T-helper 2 cell treated with Interferon-gamma antibody and Interleukin-4, amounts not matched to agents 5 μg/mL and 100 μg/mL, for 36 hours (primary cell): Measurements from ENCODE around the gene CTH.
"Not testable (repeated sequence)": the region's sequence is repeated elsewhere in the genome, so short reads cannot be mapped to it uniquely, and the experiment has no call there.

ENCODE experiments used
- DNase-seq: peaks from one replicate; pipeline ENCODE4 v3.0.0; 2021; ENCODE audit warnings: low spot score
- H3K27ac Mint-ChIP-seq: one replicate; pipeline ENCODE4 v1.8.0; 2021; ENCODE audit warnings: mild to moderate bottlenecking, mixed read lengths
- H3K27me3 Mint-ChIP-seq: one replicate; pipeline ENCODE4 v1.8.0; 2021; ENCODE audit warnings: low read depth, mixed read lengths
- H3K36me3 Mint-ChIP-seq: one replicate; pipeline ENCODE4 v1.8.0; 2021; ENCODE audit warnings: low read depth, mixed read lengths
- H3K4me1 Mint-ChIP-seq: one replicate; pipeline ENCODE4 v1.8.0; 2021; ENCODE audit warnings: low read depth, mixed read lengths
- H3K4me3 Mint-ChIP-seq: one replicate; pipeline ENCODE4 v1.8.0; 2022; ENCODE audit warnings: mild to moderate bottlenecking, moderate library complexity, mixed read lengths
- H3K9me3 Mint-ChIP-seq: one replicate; pipeline ENCODE4 v1.8.0; 2021; ENCODE audit warnings: mixed read lengths

CTH gene

GRCh38 chr1:70386121-70386520 lies 24.9 kb upstream of the CTH start:
- H3K27ac Mint-ChIP-seq: no peak overlapping the region
- H3K27me3 Mint-ChIP-seq: peaks cover 20% of the 10 kb centered on the region
- H3K9me3 Mint-ChIP-seq: no peaks in the 10 kb centered on the region
- no peak overlapping the region for H3K4me3 Mint-ChIP-seq
- no peaks in the 10 kb centered on the region for H3K36me3 Mint-ChIP-seq
- DNase-seq: no peak
- no peaks in the 10 kb centered on the region for H3K4me1 Mint-ChIP-seq

- H3K9me3 Mint-ChIP-seq: no peaks in the 10 kb centered on the region
- no peak for DNase-seq
- H3K4me3 Mint-ChIP-seq: no peak overlapping the region
- no peak overlapping the region for H3K27ac Mint-ChIP-seq
- no peaks in the 10 kb centered on the region for H3K36me3 Mint-ChIP-seq
- peaks cover 25% of the 10 kb centered on the region for H3K27me3 Mint-ChIP-seq
- H3K4me1 Mint-ChIP-seq: no peaks in the 10 kb centered on the region
These were observed 23.6 kb upstream of the CTH start for GRCh38 chr1:70387507-70387906.

- DNase-seq: no peak
- Mint-ChIP-seq H3K27me3 (peaks cover 26% of the 10 kb centered on the region), H3K9me3 (no peaks in the 10 kb centered on the region), H3K36me3 (no peaks in the 10 kb centered on the region), H3K4me3 (no peak overlapping the region), H3K27ac (no peak overlapping the region), H3K4me1 (no peaks in the 10 kb centered on the region)
These were observed 18.4 kb upstream of the CTH start for GRCh38 chr1:70392626-70393025.

GRCh38 chr1:70396607-70397006 lies 14.5 kb upstream of the CTH start:
- H3K4me3 Mint-ChIP-seq: no peak overlapping the region
- no peaks in the 10 kb centered on the region for H3K4me1 Mint-ChIP-seq
- no peak for DNase-seq
- H3K9me3 Mint-ChIP-seq: no peaks in the 10 kb centered on the region
- peaks cover 18% of the 10 kb centered on the region for H3K27me3 Mint-ChIP-seq
- H3K27ac Mint-ChIP-seq: no peak overlapping the region
- H3K36me3 Mint-ChIP-seq: no peaks in the 10 kb centered on the region

GRCh38 chr1:70397013-70397412 lies 14.1 kb upstream of the CTH start:
- no peak overlapping the region for H3K4me3 Mint-ChIP-seq
- H3K27ac Mint-ChIP-seq: no peak overlapping the region
- no peaks in the 10 kb centered on the region for H3K36me3 Mint-ChIP-seq
- H3K9me3 Mint-ChIP-seq: no peaks in the 10 kb centered on the region
- no peaks in the 10 kb centered on the region for H3K4me1 Mint-ChIP-seq
- no peak for DNase-seq
- H3K27me3 Mint-ChIP-seq: peaks cover 14% of the 10 kb centered on the region

GRCh38 chr1:70400335-70400734 lies 10.7 kb upstream of the CTH start:
- DNase-seq: no peak
- Mint-ChIP-seq H3K4me3 (no peak overlapping the region), H3K36me3 (no peaks in the 10 kb centered on the region), H3K9me3 (no peaks in the 10 kb centered on the region), H3K27me3 (peaks cover 22% of the 10 kb centered on the region), H3K27ac (no peak overlapping the region), H3K4me1 (no peaks in the 10 kb centered on the region)

GRCh38 chr1:70401974-70402373 lies 9.1 kb upstream of the CTH start:
- DNase-seq: no peak
- peaks cover 24% of the 10 kb centered on the region for H3K27me3 Mint-ChIP-seq
- no peaks in the 10 kb centered on the region for H3K36me3 Mint-ChIP-seq
- H3K9me3 Mint-ChIP-seq: no peaks in the 10 kb centered on the region
- no peak overlapping the region for H3K4me3 Mint-ChIP-seq
- H3K27ac Mint-ChIP-seq: no peak overlapping the region
- H3K4me1 Mint-ChIP-seq: no peaks in the 10 kb centered on the region

GRCh38 chr1:70403759-70404158 lies 7.3 kb upstream of the CTH start:
- DNase-seq: no peak
- H3K27ac Mint-ChIP-seq: no peak overlapping the region
- no peaks in the 10 kb centered on the region for H3K4me1 Mint-ChIP-seq
- no peak overlapping the region for H3K4me3 Mint-ChIP-seq
- no peaks in the 10 kb centered on the region for H3K36me3 Mint-ChIP-seq
- no peaks in the 10 kb centered on the region for H3K9me3 Mint-ChIP-seq
- H3K27me3 Mint-ChIP-seq: peaks cover 18% of the 10 kb centered on the region

GRCh38 chr1:70405780-70406416 lies 5.2 kb upstream of the CTH start:
- H3K27me3 Mint-ChIP-seq: peaks cover 16% of the 10 kb centered on the region
- no peak for DNase-seq
- no peak overlapping the region for H3K27ac Mint-ChIP-seq
- H3K9me3 Mint-ChIP-seq: no peaks in the 10 kb centered on the region
- H3K36me3 Mint-ChIP-seq: no peaks in the 10 kb centered on the region
- no peak overlapping the region for H3K4me3 Mint-ChIP-seq
- peaks cover 8% of the 10 kb centered on the region for H3K4me1 Mint-ChIP-seq

- no peaks in the 10 kb centered on the region for H3K9me3 Mint-ChIP-seq
- H3K27me3 Mint-ChIP-seq: peaks cover 13% of the 10 kb centered on the region
- H3K4me1 Mint-ChIP-seq: peaks cover 17% of the 10 kb centered on the region
- DNase-seq: no peak
- no peak overlapping the region for H3K27ac Mint-ChIP-seq
- H3K36me3 Mint-ChIP-seq: no peaks in the 10 kb centered on the region
- H3K4me3 Mint-ChIP-seq: no peak overlapping the region
These were observed 1.9 kb upstream of the CTH start for GRCh38 chr1:70409136-70409535.

GRCh38 chr1:70411360-70411844 lies 334 bp downstream of the CTH start:
- DNase-seq: no peak
- H3K36me3 Mint-ChIP-seq: peaks cover 2% of the 10 kb centered on the region
- peak overlapping the region; percentile 96 for H3K4me3 Mint-ChIP-seq
- H3K9me3 Mint-ChIP-seq: no peaks in the 10 kb centered on the region
- peaks cover 17% of the 10 kb centered on the region for H3K4me1 Mint-ChIP-seq
- H3K27ac Mint-ChIP-seq: peak overlapping the region; percentile 96
- H3K27me3 Mint-ChIP-seq: peaks cover 4% of the 10 kb centered on the region

GRCh38 chr1:70415882-70416281 lies 4.8 kb downstream of the CTH start:
- Mint-ChIP-seq H3K36me3 (peaks cover 10% of the 10 kb centered on the region), H3K27me3 (no peaks in the 10 kb centered on the region), H3K27ac (no peak overlapping the region), H3K9me3 (no peaks in the 10 kb centered on the region), H3K4me1 (peaks cover 9% of the 10 kb centered on the region), H3K4me3 (no peak overlapping the region)
- DNase-seq: no peak

GRCh38 chr1:70418973-70419734 lies 8.1 kb downstream of the CTH start:
- not testable (repeated sequence) for H3K4me1 Mint-ChIP-seq, H3K27ac Mint-ChIP-seq, H3K9me3 Mint-ChIP-seq, H3K4me3 Mint-ChIP-seq, H3K27me3 Mint-ChIP-seq, DNase-seq
- H3K36me3 Mint-ChIP-seq: peaks cover 11% of the 10 kb centered on the region

GRCh38 chr1:70420320-70420719 lies 9.3 kb downstream of the CTH start:
- no peak overlapping the region for H3K27ac Mint-ChIP-seq

More at GRCh38 chr1:70420320-70420719, 9.3 kb downstream of the CTH start:
- H3K9me3 Mint-ChIP-seq: no peaks in the 10 kb centered on the region
- peaks cover under 1% of the 10 kb centered on the region for H3K4me1 Mint-ChIP-seq
- H3K27me3 Mint-ChIP-seq: no peaks in the 10 kb centered on the region
- H3K4me3 Mint-ChIP-seq: no peak overlapping the region
- no peak for DNase-seq
- peaks cover 12% of the 10 kb centered on the region for H3K36me3 Mint-ChIP-seq
